Stimulated activated CD4-positive, alpha-beta T cell treated with anti-CD3 and anti-CD28 coated beads, Interleukin-4, amount 100 ng/mL, for 48 hours (primary cell): ENCODE results near the gene CTNND2.
"Not testable (repeated sequence)": the region's sequence is repeated elsewhere in the genome, so short reads cannot be mapped to it uniquely, and the experiment has no call there.

Source experiments
- DNase-seq, 2 donors: peaks; one replicate each; pipeline ENCODE4 v3.0.0-alpha.2; 2020; ENCODE audit warnings: low read depth in 2 of 2

Gene CTNND2

DNA sequence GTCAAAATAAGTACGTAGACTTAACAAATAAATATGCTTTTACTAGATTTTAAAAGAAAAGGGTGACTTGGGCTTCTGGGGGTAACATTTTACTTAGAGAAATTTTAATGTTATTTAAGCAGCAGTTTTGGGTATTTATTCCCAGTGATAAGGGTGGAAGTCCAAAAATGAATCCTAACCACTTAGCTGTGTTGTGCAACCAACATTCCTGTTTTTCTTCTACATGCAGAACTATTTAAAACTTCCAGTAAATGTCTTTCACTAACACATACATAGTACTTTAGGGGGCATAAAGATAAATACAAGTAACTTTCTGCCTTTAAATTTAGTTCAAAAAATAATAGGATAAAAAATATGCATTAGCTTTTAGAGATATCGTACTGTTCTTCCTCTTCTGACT is 436.7 kb downstream of the CTNND2 start:
- DNase-seq = no peak

- no peak for DNase-seq
Observed at GRCh38 chr5:11459716-11460115, 444.5 kb downstream of the CTNND2 start.

DNA sequence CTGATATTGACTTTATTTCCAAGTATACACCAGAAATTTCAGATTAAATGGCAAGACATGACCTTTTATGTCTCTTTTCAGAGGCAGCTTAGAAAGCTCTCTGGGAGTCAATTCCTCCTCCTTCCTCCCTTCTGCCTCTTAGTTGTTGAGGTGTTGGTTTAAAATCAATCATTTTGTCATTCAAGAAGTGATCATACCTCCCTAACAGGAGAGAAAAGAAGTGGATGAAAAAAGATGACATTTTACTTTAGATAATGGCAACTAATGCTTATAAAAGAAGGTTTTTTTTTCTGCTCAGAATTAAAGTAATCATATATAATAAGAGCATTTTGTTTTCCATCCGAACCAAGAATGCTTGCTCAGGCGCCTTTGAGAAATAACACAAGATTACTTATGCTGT is 448.7 kb downstream of the CTNND2 start:
- no peak for DNase-seq

GRCh38 chr5:11452852-11453251 is 451.4 kb downstream of the CTNND2 start:
- DNase-seq = no peak

DNA sequence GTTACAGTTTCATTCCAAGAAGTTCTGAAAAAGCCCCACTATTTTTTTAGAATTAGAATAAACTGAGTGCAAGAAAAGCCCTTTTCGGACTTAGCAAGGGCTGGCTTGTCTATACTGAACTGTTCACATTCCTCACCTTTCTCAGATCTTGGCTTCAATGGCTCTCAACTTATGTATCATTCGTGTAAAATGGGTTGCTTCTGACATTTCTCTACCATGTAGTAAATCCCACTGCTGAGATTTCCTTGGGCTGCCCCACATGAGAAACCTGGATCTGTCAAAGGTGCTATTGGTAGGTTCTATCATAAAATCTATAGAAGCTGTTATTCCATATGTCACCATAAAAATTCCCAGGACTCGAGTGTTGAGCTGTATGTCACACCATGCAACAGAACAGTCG is 454.3 kb downstream of the CTNND2 start:
- DNase-seq = no peak

DNA sequence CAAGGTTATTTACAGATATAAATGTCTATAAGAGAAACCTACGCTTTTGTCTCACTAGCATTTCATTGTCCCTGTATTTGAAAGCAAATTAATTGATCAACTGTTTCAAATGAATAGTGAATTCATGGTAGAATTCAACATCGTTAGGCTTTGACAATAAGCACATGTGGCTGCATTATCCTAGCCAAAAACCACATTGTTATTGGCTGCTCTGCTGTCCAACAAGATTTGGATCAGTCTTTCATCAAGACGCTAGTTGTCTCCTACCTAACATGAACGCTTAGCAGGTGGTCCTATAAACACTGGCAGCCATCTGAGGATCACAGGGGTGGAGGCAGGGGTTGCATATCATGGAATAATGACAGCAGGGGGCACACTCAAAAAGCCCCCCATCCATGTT is 455.0 kb downstream of the CTNND2 start:
- no peak for DNase-seq

DNA sequence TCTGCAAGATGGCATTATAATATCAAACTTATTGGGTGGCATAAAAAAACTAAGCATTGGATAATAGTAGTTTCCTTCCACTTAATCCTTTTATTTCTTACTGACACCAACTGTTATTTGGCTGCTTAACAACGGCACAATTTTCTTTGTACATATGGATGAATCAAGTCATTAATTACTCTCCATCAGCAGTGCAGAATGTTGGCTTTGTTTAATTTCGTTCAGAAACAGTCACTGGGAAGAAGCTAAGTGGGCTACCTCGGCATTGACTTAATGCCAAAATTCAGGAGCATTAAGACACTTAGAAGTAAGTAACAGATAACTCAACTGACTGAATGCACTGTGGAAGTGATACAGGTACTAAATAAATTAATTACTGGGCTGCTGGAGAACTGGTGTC is 460.4 kb downstream of the CTNND2 start:
- no peak for DNase-seq

DNA sequence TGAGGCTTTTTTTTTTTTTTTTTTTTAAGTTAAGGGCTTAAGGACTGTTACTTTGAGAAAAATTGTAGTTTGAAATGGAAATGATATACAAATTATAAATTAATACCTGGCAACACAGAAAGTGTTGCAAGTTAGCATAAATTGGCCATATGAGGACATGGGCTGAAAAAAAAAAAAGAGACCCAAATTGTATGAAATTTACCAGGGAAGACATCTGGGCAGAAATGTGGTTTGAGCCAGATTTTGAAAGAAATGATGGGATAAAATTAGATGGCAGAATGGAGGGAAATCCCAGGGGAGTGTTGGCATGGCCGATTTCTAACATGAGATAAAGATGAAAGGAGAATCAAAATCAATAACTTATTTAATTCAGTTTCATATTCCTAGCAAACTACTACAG is 472.1 kb downstream of the CTNND2 start:
- no peak for DNase-seq

DNA sequence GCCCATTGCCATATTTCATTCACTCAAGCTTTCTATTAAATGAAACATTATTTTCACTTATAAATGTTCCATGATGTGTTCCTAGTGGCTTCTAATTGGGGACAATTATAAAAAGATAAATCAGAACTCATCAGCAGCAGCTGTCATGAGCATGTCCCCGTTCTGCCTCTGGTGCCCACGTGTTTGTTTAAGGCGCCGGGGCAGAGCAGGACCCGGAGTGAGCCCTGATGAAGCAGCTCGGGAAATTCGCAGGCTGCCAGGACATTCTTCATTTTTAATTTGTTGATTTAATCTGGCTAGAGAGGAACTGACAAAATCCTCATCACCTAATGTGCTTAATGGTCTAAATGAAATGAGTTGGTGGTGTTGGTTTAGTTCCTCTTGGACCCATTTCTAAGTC is 475.0 kb downstream of the CTNND2 start:
- DNase-seq = no peak

DNA sequence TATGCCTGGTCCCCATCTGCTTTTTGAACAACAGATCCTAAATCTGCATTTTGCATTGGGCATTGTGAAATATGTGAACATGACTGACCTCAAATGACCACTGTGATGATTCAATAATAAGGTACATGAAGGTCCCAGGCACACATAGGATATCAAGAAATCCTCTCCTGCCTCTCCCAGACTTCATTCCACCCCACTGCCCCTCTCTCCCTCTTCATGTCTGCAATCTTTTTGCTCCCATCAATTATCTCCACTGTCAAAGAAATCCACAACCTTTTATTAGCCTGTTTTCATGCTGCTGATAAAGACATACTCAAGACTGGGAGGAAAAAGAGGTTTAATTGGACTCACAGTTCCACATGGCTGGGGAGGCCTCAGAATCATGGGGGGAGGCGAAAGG is 476.7 kb downstream of the CTNND2 start:
- DNase-seq = no peak

- DNase-seq = no peak
Observed at GRCh38 chr5:11426442-11426841, 477.8 kb downstream of the CTNND2 start.

DNA sequence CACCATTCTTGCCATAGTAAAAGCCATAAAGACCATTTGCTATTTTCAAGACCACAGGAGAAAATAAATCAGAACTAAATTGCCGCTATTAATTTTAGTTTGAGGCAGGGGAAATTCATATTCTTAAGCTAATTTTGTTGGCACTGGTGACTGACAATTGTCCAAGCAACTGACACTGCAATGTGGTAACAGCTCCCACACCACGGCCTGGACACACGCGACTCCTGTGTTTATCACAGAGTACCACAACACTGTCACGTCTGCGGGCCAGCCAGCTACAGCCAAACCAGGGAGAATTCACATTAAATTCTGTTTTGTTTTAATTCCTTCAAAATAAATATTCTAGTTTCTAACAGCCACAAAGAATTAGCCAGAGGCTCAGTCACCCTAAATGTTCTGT is 481.9 kb downstream of the CTNND2 start:
- DNase-seq = no peak

DNA sequence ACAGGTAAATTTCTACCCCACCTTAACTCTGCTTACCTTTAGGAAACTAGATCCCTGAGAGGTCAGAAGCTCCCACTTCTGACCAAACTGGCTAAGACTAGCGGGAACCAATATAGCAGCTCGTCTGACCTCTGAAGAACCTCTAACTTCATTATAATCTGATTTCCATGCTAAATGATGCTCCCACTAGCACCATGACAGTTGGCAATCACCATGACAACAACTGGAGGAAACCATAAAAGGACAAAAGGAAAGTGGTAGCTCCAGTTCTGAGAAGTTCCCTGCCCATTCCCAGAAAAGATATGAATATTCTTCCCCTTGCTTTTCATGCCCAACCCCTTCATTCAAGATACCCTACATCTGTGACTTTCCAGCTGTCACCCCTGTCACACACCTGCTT is 483.3 kb downstream of the CTNND2 start:
- no peak for DNase-seq

DNA sequence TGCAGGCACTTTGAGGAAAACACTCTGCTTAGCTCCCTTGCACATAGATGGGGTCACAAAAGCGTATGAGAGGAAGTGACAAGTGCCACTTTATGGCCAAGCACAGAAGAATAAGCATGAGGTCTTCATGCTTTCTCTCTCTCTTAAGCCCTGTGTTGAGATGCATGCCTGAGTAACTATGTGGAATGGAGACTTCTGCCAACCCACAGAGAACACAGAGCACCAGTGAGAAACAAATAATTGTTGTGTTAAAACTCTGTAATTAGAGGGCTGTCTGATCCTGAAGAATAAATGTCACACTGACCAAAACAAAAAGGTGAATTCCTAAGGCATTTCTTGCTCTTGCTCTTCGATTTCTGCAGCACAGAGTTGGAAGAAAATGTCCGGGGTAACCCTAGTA is 488.5 kb downstream of the CTNND2 start:
- DNase-seq = no peak

GRCh38 chr5:11414732-11415131 is 489.5 kb downstream of the CTNND2 start:
- not testable (repeated sequence) for DNase-seq

- no peak for DNase-seq
Observed at GRCh38 chr5:11411621-11412020, 492.6 kb downstream of the CTNND2 start.

GRCh38 chr5:11407556-11408145 is 496.6 kb downstream of the CTNND2 start:
- no peak for DNase-seq

- DNase-seq = no peak
Observed at GRCh38 chr5:11400316-11400715, 503.9 kb downstream of the CTNND2 start.

DNA sequence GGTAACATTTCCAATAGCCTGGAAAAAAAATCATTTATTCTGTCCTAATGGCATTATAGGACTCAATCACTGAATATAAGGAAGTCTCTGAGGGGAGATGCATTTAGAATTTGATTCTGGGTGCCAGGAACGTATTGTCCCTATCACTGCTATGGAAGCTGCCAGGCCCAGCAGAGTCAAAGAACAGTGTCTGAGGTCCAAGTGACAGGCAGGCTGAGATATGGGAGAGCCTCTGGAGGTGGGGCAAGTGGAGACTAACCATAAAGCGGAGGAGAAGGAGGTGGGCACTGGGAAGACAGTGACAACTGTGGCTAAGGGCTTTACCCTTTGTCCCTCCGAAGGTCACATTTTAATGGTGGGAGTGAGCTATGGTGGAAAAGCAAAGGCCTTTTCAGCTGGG is 505.5 kb downstream of the CTNND2 start:
- no peak for DNase-seq

GRCh38 chr5:11397549-11397948 is 506.7 kb downstream of the CTNND2 start:
- no peak for DNase-seq

GRCh38 chr5:11396917-11397316 is 507.3 kb downstream of the CTNND2 start:
- DNase-seq = no peak

DNA sequence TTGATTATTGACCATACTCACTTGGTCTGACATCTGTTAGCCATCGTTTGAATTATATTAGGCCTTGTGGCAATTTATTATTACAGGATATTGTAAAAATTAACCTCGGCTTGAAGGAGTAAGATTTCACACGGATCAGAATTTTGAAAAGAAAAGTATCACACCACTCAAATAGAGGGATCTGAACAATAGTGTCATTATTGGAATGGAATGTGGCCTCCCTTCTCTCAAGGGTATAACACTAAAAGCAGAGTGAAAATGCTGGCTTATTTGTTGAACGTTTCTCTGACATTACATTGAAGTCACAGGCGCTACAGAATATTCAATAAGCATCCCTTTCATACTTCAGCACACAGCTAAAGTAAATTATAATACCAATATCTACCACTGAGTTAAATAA is 509.3 kb downstream of the CTNND2 start:
- DNase-seq = no peak

- DNase-seq = no peak
Observed at GRCh38 chr5:11390291-11390767, 513.9 kb downstream of the CTNND2 start.

- no peak for DNase-seq
Observed at GRCh38 chr5:11387382-11387781, 516.9 kb downstream of the CTNND2 start.
